ENCODE data around the gene MTHFD2L.

The MTHFD2L gene

GRCh38 chr4:74167585-74167984 is 9.7 kb downstream of the MTHFD2L start:
- Histone ChIP-seq H3K9me3 (ENCODE audit: low read length) (no peaks in the 10 kb centered on the region), H3K79me2 (ENCODE audit: insufficient read depth, low read length) (peaks cover 4% of the 10 kb centered on the region; the same call in 1 of the 2 replicates), H3K4me3 (ENCODE audit: low read depth, low read length, poor library complexity, severe bottlenecking) (no peak overlapping the region), H3K4me1 (ENCODE audit: insufficient read depth, low read length, severe bottlenecking) (no peaks in the 10 kb centered on the region), H3K9ac (ENCODE audit: low read length) (no peak overlapping the region), H2AFZ (ENCODE audit: low read length) (no peak overlapping the region), H4K20me1 (ENCODE audit: insufficient read depth, low read length) (no peaks in the 10 kb centered on the region), H3K36me3 (ENCODE audit: insufficient read depth, low read length) (peaks cover 9% of the 10 kb centered on the region; the same call in 1 of the 2 replicates), H3K4me2 (ENCODE audit: low read length) (no peak overlapping the region), H3K27me3 (ENCODE audit: insufficient read depth, low read length) (no peaks in the 10 kb centered on the region), H3F3A (ENCODE audit: insufficient read depth, low read length) (no peaks in the 10 kb centered on the region), H3K9me2 (ENCODE audit: low read depth, low read length) (no peaks in the 10 kb centered on the region), H3K27ac (ENCODE audit: low read depth, low read length, poor library complexity, severe bottlenecking) (no peak overlapping the region)
- TF ChIP-seq CTCF (IDR thresholded peaks at IDR 0.05; ENCODE audit: low read length) (no peak), EZH2 (IDR thresholded peaks at IDR 0.05; ENCODE audit: borderline replicate concordance, low read length) (no peak)

- H2AFZ ChIP-seq (ENCODE audit: low read length), result no peak overlapping the region
- TF ChIP-seq EZH2 (IDR thresholded peaks at IDR 0.05; ENCODE audit: borderline replicate concordance, low read length), result no peak
- TF ChIP-seq CTCF (IDR thresholded peaks at IDR 0.05; ENCODE audit: low read length), result no peak
- H4K20me1 ChIP-seq (ENCODE audit: insufficient read depth, low read length), result no peaks in the 10 kb centered on the region
- H3K36me3 ChIP-seq (ENCODE audit: insufficient read depth, low read length), result 0 out of 2 replicates have a peak, but pooled peaks cover 3% of the 10 kb centered on the region
- no peaks in the 10 kb centered on the region for H3K27me3 ChIP-seq (ENCODE audit: insufficient read depth, low read length)
- no peaks in the 10 kb centered on the region for H3K9me3 ChIP-seq (ENCODE audit: low read length)
- H3K79me2 ChIP-seq (ENCODE audit: insufficient read depth, low read length), result no peaks in the 10 kb centered on the region
- H3F3A ChIP-seq (ENCODE audit: insufficient read depth, low read length), result no peaks in the 10 kb centered on the region
- H3K4me3 ChIP-seq (ENCODE audit: low read depth, low read length, poor library complexity, severe bottlenecking), result no peak overlapping the region
- no peak overlapping the region for H3K9ac ChIP-seq (ENCODE audit: low read length)
- no peak overlapping the region for H3K4me2 ChIP-seq (ENCODE audit: low read length)
- no peaks in the 10 kb centered on the region for H3K4me1 ChIP-seq (ENCODE audit: insufficient read depth, low read length, severe bottlenecking)
- H3K9me2 ChIP-seq (ENCODE audit: low read depth, low read length), result no peaks in the 10 kb centered on the region
- no peak overlapping the region for H3K27ac ChIP-seq (ENCODE audit: low read depth, low read length, poor library complexity, severe bottlenecking)
Observed at GRCh38 chr4:74168841-74169240, 10.9 kb downstream of the MTHFD2L start.

GRCh38 chr4:74173321-74173720 is 15.4 kb downstream of the MTHFD2L start:
- Histone ChIP-seq H3K36me3 (ENCODE audit: insufficient read depth, low read length) (peaks cover 4% of the 10 kb centered on the region; the same call in 1 of the 2 replicates), H3K27ac (ENCODE audit: low read depth, low read length, poor library complexity, severe bottlenecking) (no peak overlapping the region), H3K79me2 (ENCODE audit: insufficient read depth, low read length) (no peaks in the 10 kb centered on the region), H3K27me3 (ENCODE audit: insufficient read depth, low read length) (no peaks in the 10 kb centered on the region), H3F3A (ENCODE audit: insufficient read depth, low read length) (no peaks in the 10 kb centered on the region), H2AFZ (ENCODE audit: low read length) (no peak overlapping the region), H3K9ac (ENCODE audit: low read length) (no peak overlapping the region), H4K20me1 (ENCODE audit: insufficient read depth, low read length) (no peaks in the 10 kb centered on the region), H3K4me2 (ENCODE audit: low read length) (no peak overlapping the region), H3K4me3 (ENCODE audit: low read depth, low read length, poor library complexity, severe bottlenecking) (no peak overlapping the region), H3K9me3 (ENCODE audit: low read length) (no peaks in the 10 kb centered on the region), H3K9me2 (ENCODE audit: low read depth, low read length) (no peaks in the 10 kb centered on the region), H3K4me1 (ENCODE audit: insufficient read depth, low read length, severe bottlenecking) (no peaks in the 10 kb centered on the region)
- TF ChIP-seq EZH2 (IDR thresholded peaks at IDR 0.05; ENCODE audit: borderline replicate concordance, low read length), result no peak
- TF ChIP-seq CTCF (IDR thresholded peaks at IDR 0.05; ENCODE audit: low read length), result no peak

All from OCI-LY1 (cell line).